SK-N-SH (cell line): ENCODE measurements around the gene SLC2A1.

Experiments
- MEF2A ChIP-seq: IDR thresholded peaks from 2 replicates; pipeline ENCODE4 v1.4.0; 2012; ENCODE audit warnings: low read depth, borderline replicate concordance
- POLR2AphosphoS5 ChIP-seq: IDR thresholded peaks from 2 replicates; pipeline ENCODE4 v1.6.1; 2012; ENCODE audit warnings: low read depth, low read length
- TAF1 ChIP-seq: IDR thresholded peaks from 2 replicates; pipeline ENCODE4 v1.6.1; 2012; ENCODE audit warnings: low read depth, mild to moderate bottlenecking, low read length, moderate library complexity, borderline replicate concordance

DNA sequence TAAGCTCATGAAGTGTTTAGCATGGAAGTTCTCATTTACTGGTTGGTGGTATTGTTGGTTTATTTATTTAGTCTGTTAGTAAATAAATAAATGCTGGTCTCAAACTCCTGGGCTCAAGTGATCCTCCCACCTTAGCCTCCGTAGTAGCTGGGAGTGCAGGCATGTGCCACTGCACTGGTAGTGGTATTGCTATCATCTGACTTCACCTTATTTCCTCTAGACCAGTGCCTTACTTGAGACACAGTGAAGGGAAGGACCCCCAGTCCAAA is 1.4 kb upstream of the SLC2A1 start:
- TF ChIP-seq POLR2AphosphoS5, result no peak
- TF ChIP-seq MEF2A, result no peak
- no peak for TF ChIP-seq TAF1
